Prostate gland (tissue), 2 donors: ENCODE measurements around the gene BRCA2. TPM values are rescaled to one million over a fixed set of nuclear protein-coding genes. Genes with fewer than 3 reads are reported as not detected.

Experiments used
- DNase-seq: peaks from one replicate; pipeline ENCODE4 v3.0.0-alpha.2; 2019; ENCODE audit warnings: low spot score
- H3K27ac ChIP-seq, 2 donors: fragments of 200-600 bp; sonication (generic); 2 replicates each; pipeline ENCODE4 v1.5.1; 2017 to 2019
- H3K27me3 ChIP-seq: fragments of 200-600 bp; sonication (generic); replicated peaks from 2 replicates; pipeline ENCODE4 v1.5.1; 2019; ENCODE audit not compliant: insufficient read depth
- H3K36me3 ChIP-seq, 2 donors: fragments of 200-600 bp; sonication (generic); 1 replicate in 1 of 2; 2 replicates in 1 of 2; pipeline versions ENCODE4 v1.5.1 to v1.8.1; 2017 to 2019
- H3K4me1 ChIP-seq: fragments of 200-600 bp; sonication (generic); replicated peaks from 2 replicates; pipeline ENCODE4 v1.5.1; 2019
- H3K4me3 ChIP-seq, 2 donors: fragments of 200-600 bp; sonication (generic); 2 replicates each; pipeline ENCODE4 v1.5.1; 2017 to 2019
- H3K9me3 ChIP-seq: fragments of 200-600 bp; sonication (generic); 2 replicates; pipeline ENCODE4 v1.5.1; 2017
- POLR2A ChIP-seq: fragments of 450-650 bp; IDR thresholded peaks from one replicate; pipeline ENCODE4 v1.6.1; 2016; ENCODE audit warnings: antibody characterized with exemption, mild to moderate bottlenecking
- POLR2AphosphoS5 ChIP-seq: sonication (generic); formaldehyde crosslinking; IDR thresholded peaks from one replicate; pipeline ENCODE4 v1.6.1; 2017; ENCODE audit warnings: antibody characterized with exemption
- WGBS: methylation state at CpG from one replicate; pipeline ENCODE4 v1.1.5; 2018; 5-methylcytosine and 5-hydroxymethylcytosine counted together
- intact Hi-C: fragments of 100-400 bp; cut with DNase I; formaldehyde crosslinking; loops from one replicate; pipeline ENCODE4 v1.14.2; 2022
- total RNA-seq, 2 donors: library from RNA; depleted of rRNA; stranded (reverse); fragments of >200 nt; gene quantifications; one replicate each; pipeline ENCODE4 v1.1.0, GENCODE V29; 2016
- TF ChIP-seq, protein P1 (sequence below), 4 experiments: fragments of 200-600 bp in 2 of 4; fragments of 450-650 bp in 2 of 4; sonication (generic) in 2 of 4; IDR thresholded peaks; 1 replicate in 3 of 4; 2 replicates in 1 of 4; pipeline ENCODE4 v1.5.1; 2016 to 2019; ENCODE audit warnings: antibody characterized with exemption in 4 of 4, mild to moderate bottlenecking in 2 of 4, moderate library complexity in 2 of 4

Gene BRCA2
- total RNA-seq, 2 donors from 2014 or later: 1.8 to 6.6 TPM

DNA sequence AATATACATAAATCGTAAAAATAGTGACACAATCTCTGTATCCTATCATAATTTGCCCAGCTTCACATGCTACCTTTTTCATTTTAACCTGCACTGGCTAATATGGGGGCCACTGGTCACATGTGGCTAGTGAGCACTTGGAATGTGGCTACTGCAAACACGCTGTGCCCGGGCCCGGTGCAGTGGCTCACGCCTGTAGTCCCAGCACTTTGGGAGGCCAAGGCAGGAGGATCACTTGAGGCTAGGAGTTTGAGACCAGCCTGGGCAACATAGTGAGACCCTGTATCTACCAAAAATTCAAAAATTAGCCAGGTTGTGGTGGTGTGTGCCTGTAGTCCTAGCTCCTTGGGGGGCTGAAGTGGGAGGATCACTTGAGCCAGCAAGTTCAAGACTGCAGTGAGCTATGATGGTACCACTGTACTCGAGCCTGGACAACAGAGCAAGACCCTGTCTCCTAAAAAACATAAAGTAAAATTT is 114.2 kb downstream of the BRCA2 start:
- H3K4me1 ChIP-seq: no peaks in the 10 kb centered on the region
- H3K4me3 ChIP-seq: no peak overlapping the region
- intact Hi-C loops: no loop called here
- WGBS: 96% methylated on average over 6 of the region's 6 CpGs
- no peaks in the 10 kb centered on the region for H3K9me3 ChIP-seq
- TF ChIP-seq POLR2AphosphoS5 (no peak), POLR2A (no peak)
- TF ChIP-seq, protein P1, sequence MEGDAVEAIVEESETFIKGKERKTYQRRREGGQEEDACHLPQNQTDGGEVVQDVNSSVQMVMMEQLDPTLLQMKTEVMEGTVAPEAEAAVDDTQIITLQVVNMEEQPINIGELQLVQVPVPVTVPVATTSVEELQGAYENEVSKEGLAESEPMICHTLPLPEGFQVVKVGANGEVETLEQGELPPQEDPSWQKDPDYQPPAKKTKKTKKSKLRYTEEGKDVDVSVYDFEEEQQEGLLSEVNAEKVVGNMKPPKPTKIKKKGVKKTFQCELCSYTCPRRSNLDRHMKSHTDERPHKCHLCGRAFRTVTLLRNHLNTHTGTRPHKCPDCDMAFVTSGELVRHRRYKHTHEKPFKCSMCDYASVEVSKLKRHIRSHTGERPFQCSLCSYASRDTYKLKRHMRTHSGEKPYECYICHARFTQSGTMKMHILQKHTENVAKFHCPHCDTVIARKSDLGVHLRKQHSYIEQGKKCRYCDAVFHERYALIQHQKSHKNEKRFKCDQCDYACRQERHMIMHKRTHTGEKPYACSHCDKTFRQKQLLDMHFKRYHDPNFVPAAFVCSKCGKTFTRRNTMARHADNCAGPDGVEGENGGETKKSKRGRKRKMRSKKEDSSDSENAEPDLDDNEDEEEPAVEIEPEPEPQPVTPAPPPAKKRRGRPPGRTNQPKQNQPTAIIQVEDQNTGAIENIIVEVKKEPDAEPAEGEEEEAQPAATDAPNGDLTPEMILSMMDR (IDR thresholded peaks at IDR 0.05): no peak
- H3K27me3 ChIP-seq: no peaks in the 10 kb centered on the region
- DNase-seq: no peak
- no peaks in the 10 kb centered on the region for H3K36me3 ChIP-seq
- H3K27ac ChIP-seq: peak overlapping the region in 1 of 2 donors; percentile 92

DNA sequence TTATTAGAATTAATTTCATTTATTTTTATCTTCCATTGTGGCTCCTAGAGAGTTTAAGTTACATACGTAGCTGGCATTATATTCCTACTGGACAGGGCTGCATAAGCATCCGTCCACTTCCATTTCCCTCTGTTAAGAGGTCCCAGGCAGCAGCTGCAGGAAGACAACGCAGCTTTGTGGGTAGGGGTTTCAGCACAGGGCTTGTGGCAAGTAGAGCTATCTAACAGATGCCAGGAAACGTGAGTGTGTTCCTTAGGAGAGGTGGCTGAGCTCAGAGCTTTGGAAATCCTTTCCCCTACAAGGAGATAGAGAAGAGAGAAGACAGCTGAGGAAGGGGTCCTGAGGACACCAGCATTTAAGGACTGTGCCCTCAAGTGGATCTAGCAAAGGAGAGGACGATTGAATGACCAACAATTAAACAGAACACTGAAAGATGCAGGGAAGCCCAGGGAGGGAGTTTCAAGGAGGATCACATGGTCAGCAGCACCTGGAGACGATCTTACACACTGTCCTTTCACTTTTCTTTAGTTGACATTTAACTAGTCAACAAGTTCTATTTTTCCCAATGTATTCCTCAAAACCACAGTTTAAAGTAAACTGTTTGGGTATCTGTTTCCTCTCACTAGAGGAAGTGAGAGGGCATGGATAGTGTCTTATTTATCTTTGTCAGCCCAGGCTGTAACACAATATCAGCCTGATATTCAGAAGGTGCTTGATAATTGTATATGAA is 114.9 kb downstream of the BRCA2 start:
- Histone ChIP-seq H3K4me1 (no peaks in the 10 kb centered on the region), H3K9me3 (no peaks in the 10 kb centered on the region), H3K27me3 (no peaks in the 10 kb centered on the region), H3K27ac (no peak overlapping the region), H3K36me3 (no peaks in the 10 kb centered on the region), H3K4me3 (no peak overlapping the region)
- no peak for DNase-seq
- WGBS: 80% methylated on average over 6 of the region's 6 CpGs
- TF ChIP-seq POLR2A (no peak), POLR2AphosphoS5 (no peak)
- TF ChIP-seq, protein P1 (IDR thresholded peaks at IDR 0.05): no peak
- intact Hi-C loops: no loop called here

- intact Hi-C loops: no loop called here
- 96% methylated on average over 5 of the region's 5 CpGs for WGBS
- TF ChIP-seq POLR2AphosphoS5 (no peak), POLR2A (no peak)
- TF ChIP-seq, protein P1 (IDR thresholded peaks at IDR 0.05): no peak
Measured at GRCh38 chr13:32431361-32431760, 116.1 kb downstream of the BRCA2 start.

GRCh38 chr13:32432856-32433255 is 117.5 kb downstream of the BRCA2 start:
- WGBS: 39% methylated on average over 3 of the region's 3 CpGs
- intact Hi-C loops: no loop called here
- H3K36me3 ChIP-seq: no peaks in the 10 kb centered on the region

More at GRCh38 chr13:32431361-32431760, 116.1 kb downstream of the BRCA2 start:
- Histone ChIP-seq H3K27me3 (no peaks in the 10 kb centered on the region), H3K4me3 (no peak overlapping the region), H3K27ac (no peak overlapping the region), H3K4me1 (no peaks in the 10 kb centered on the region), H3K36me3 (no peaks in the 10 kb centered on the region), H3K9me3 (no peaks in the 10 kb centered on the region)
- DNase-seq: no peak

More at GRCh38 chr13:32432856-32433255, 117.5 kb downstream of the BRCA2 start:
- H3K27ac ChIP-seq: no peak overlapping the region
- no peaks in the 10 kb centered on the region for H3K9me3 ChIP-seq
- peak; percentile 72 for DNase-seq
- H3K27me3 ChIP-seq: no peaks in the 10 kb centered on the region
- TF ChIP-seq POLR2A (no peak), POLR2AphosphoS5 (peak; percentile 72)
- TF ChIP-seq, protein P1 (IDR thresholded peaks at IDR 0.05): no peak
- no peaks in the 10 kb centered on the region for H3K4me1 ChIP-seq
- no peak overlapping the region for H3K4me3 ChIP-seq
